Activated CD8-positive, alpha-beta memory T cell treated with anti-CD3 and anti-CD28 coated beads, Interleukin-2, amount 10 ng/mL, durations not matched to agents 7 days and 5 days (primary cell): ENCODE measurements around the gene RBMS2. TPM values are rescaled to one million over a fixed set of nuclear protein-coding genes. Genes with fewer than 3 reads are reported as not detected.
A peak's percentile ranks its signal among the peaks of the same experiment; 100 is the strongest.
"Not testable (repeated sequence)": the region's sequence is repeated elsewhere in the genome, so short reads cannot be mapped to it uniquely, and the experiment has no call there.

Source experiments
- ATAC-seq: fragments of 150-1000 bp; cut with Tn5 transposase; one replicate; pipeline ENCODE4 v1.10.0; 2021; ENCODE audit warnings: moderate library complexity
- CTCF ChIA-PET: fragments of 350-600 bp; sonication (Branson Sonifier 250); formaldehyde crosslinking; loops from one replicate; lab custom pipeline; 2021; ENCODE audit warnings: antibody characterized with exemption; lab: Charles Lee
- DNase-seq: peaks from one replicate; pipeline ENCODE4 v3.0.0-alpha.2; 2020
- H3K27ac Mint-ChIP-seq: one replicate; pipeline ENCODE4 v1.8.0; 2021; ENCODE audit warnings: mild to moderate bottlenecking, mixed read lengths
- H3K27me3 Mint-ChIP-seq: one replicate; pipeline ENCODE4 v1.8.0; 2021; ENCODE audit warnings: mixed read lengths
- H3K36me3 Mint-ChIP-seq: one replicate; pipeline ENCODE4 v1.8.0; 2021; ENCODE audit warnings: mild to moderate bottlenecking, mixed read lengths
- H3K4me1 Mint-ChIP-seq: one replicate; pipeline ENCODE4 v1.8.0; 2021; ENCODE audit warnings: mixed read lengths
- H3K4me3 Mint-ChIP-seq: one replicate; pipeline ENCODE4 v1.8.0; 2021; ENCODE audit warnings: mild to moderate bottlenecking, moderate library complexity, mixed read lengths
- H3K9me3 Mint-ChIP-seq: one replicate; pipeline ENCODE4 v1.8.0; 2022; ENCODE audit warnings: low read depth, mixed read lengths
- total RNA-seq, 2 experiments: library from RNA; stranded (reverse); gene quantifications; one replicate each; pipeline ENCODE4 v1.2.3, GENCODE V29; 2021

Gene RBMS2
- total RNA-seq, 2 experiments from 2014 or later: 9.3 to 10.0 TPM

DNA sequence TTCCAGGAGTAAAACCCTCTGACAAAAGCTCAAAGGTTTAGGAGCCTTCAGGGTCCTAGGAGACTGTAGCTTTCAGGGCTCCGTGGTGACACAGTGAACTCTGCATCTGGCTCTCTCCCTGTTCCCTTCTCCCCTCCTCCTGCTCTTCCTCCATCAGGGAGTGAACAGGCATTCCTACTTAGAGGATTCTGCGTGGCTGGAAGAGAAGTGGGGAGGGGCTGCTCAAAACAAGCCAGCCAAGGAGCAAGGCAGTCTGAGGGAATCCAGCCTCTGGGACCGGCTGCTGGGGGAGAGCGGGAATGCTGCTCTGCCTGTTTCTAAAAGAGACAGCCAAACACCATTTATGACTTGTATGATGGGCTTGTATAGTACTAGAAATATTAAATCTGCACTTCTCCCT is 49.5 kb downstream of the RBMS2 start:
- Mint-ChIP-seq H3K4me1 (peaks cover 23% of the 10 kb centered on the region), H3K4me3 (no peak overlapping the region), H3K27ac (no peak overlapping the region), H3K27me3 (no peaks in the 10 kb centered on the region), H3K36me3 (no peaks in the 10 kb centered on the region), H3K9me3 (no peaks in the 10 kb centered on the region)
- DNase-seq (no peak), ATAC-seq (no peak)
- CTCF ChIA-PET: interaction anchor here (0.7 to 4.3 kb wide), 4 partner anchors 10 to 57 kb away, joined by 3 to 24 read pairs (median 5); no protein-coding TSS in a partner anchor

DNA sequence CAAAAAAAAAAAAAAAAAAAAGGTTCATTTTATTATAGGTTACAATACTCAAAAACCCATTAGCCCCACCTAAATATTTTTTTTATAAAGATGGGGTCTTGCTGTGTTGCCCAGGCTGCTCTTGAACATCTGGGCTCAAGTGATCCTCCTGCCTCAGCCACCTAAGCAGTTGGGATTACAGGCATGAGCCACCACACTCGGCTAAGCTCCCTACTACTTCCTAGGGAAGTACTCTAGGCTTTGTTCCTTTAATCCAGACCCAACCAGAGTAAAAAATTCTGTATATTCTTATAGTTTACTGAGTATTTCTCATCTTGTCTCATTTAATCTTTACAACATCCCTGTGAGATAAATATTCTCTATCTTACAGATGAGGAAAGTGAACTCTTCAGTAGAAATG is 50.7 kb downstream of the RBMS2 start:
- DNase-seq: no peak
- Mint-ChIP-seq H3K27ac (no peak overlapping the region), H3K36me3 (no peaks in the 10 kb centered on the region), H3K27me3 (no peaks in the 10 kb centered on the region), H3K9me3 (no peaks in the 10 kb centered on the region), H3K4me1 (peaks cover 22% of the 10 kb centered on the region), H3K4me3 (no peak overlapping the region)
- CTCF ChIA-PET: interaction anchor here (0.9 to 4.3 kb wide), 7 partner anchors 9 to 69 kb away, joined by 4 to 32 read pairs (median 7); partner anchors contain the start of gene RBMS2
- ATAC-seq: no peak

DNA sequence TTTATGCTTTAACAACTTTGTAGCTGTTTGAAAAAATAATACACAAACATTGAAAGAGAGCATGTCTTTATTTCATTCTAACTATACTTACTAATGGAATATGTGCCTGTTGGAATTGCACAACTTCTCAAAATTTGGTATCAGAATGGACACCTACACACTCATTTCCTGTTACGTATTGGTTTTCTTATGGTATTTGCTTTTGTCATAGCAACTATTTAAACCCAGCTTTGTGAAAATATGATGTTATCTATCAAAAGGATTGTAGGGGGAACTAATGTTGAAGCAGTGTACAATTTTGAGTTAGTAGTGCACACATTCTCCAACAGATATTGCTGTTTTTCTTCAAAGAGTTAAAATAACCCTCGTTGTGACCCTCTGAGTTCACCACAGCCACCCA is 52.6 kb downstream of the RBMS2 start:
- Mint-ChIP-seq H3K4me3 (no peak overlapping the region), H3K36me3 (no peaks in the 10 kb centered on the region), H3K27ac (no peak overlapping the region), H3K9me3 (no peaks in the 10 kb centered on the region), H3K4me1 (peaks cover 22% of the 10 kb centered on the region), H3K27me3 (no peaks in the 10 kb centered on the region)
- CTCF ChIA-PET: interaction anchor here (1.0 to 4.3 kb wide), 8 partner anchors 13 to 73 kb away, joined by 3 to 32 read pairs (median 12); partner anchors contain the start of gene RBMS2
- ATAC-seq (no peak), DNase-seq (no peak)

DNA sequence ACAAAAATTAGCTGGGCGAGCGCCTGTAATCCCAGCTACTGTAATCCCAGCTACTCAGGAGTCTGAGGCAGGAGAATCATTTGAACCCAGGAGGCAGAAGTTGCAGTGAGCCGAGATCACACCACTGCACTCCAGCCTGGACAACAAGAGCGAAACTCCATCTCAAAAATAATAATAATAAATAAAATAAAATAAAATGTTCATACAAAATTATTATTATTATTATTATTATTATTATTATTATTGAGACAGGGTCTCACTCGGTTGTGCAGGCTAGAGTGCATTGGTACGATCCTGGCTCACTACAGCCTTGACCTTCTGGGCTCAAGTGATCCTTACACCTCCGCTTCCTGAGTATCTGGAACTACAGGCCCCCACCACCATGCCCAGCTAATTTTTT is 55.6 kb downstream of the RBMS2 start:
- not testable (repeated sequence) for DNase-seq

DNA sequence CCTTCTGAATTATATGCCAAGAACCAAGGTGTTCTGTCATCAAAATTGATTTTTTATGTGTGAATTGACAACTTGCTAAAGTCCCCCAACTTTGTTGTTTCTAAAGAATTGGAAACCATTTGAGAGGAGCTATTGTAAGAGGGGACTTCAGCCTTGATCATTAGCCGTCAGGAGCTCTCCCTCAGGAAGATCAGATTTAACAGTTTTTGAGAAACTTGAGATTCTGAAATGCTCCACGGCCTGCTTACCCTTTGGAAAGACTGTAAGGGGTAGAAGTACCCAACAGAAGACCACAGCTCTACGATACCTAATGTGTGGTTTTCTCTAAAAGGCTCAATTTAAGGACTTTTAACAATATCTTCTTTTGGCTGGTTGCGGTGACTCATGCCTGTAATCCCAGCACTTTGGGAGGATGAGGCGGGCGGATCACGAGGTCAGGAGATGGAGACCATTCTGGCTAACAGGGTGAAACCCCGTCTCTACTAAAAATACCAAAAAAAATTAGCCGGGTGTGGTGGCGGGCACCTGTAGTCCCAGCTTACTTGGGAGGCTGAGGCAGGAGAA is 57.4 kb downstream of the RBMS2 start:
- CTCF ChIA-PET: interaction anchor here (0.9 kb wide), 1 partner anchor 12 kb away, joined by 4 read pairs; no protein-coding TSS in a partner anchor
- H3K4me1 Mint-ChIP-seq: peaks cover 37% of the 10 kb centered on the region
- DNase-seq (no peak), ATAC-seq (no peak)
- H3K27ac Mint-ChIP-seq: no peak overlapping the region
- H3K9me3 Mint-ChIP-seq: no peaks in the 10 kb centered on the region
- H3K27me3 Mint-ChIP-seq: no peaks in the 10 kb centered on the region
- H3K4me3 Mint-ChIP-seq: no peak overlapping the region
- no peaks in the 10 kb centered on the region for H3K36me3 Mint-ChIP-seq

More for the DNA sequence above, 55.6 kb downstream of the RBMS2 start:
- not testable (repeated sequence) for H3K27me3 Mint-ChIP-seq, ATAC-seq, H3K9me3 Mint-ChIP-seq, H3K4me3 Mint-ChIP-seq, H3K27ac Mint-ChIP-seq, H3K36me3 Mint-ChIP-seq
- H3K4me1 Mint-ChIP-seq: peaks cover 31% of the 10 kb centered on the region
- CTCF ChIA-PET: interaction anchor here (1.0 to 2.5 kb wide), 2 partner anchors 16 to 63 kb away, joined by 5 to 17 read pairs; no protein-coding TSS in a partner anchor

DNA sequence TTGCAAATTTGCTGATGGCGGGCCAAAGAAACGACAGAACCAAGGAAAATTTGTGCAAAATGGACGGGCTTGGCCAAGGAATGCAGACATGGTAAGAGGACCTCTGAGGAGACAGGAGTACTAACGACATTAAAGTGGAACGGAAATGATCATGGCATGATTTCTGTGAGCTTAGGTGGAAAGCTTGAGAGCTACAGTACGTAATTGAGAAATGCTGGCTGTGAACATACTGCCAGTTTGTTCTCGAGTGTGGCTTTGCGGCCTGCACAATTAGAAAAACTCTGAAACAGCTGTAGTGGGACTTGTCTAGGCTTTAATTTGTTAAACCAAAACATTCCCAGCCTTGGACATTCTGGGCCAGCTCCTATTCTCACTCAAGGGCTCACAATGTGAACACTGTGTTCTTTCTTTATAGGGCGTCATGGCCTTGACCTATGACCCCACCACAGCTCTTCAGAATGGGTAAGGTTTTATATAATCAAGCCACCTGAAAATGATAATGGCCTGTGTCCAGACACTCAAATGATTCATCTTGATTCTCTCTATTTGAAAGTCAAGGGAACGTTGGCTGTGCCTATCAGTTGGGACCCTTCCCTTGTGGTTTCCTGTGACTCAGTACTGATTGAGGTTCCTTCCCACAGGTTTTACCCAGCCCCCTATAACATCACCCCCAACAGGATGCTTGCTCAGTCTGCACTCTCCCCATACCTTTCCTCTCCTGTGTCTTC is 60.0 kb downstream of the RBMS2 start:
- H3K36me3 Mint-ChIP-seq: no peaks in the 10 kb centered on the region
- DNase-seq (peak; percentile 81), ATAC-seq (peak; percentile 93)
- no peaks in the 10 kb centered on the region for H3K27me3 Mint-ChIP-seq
- H3K27ac Mint-ChIP-seq: peak overlapping the region; percentile 84
- no peak overlapping the region for H3K4me3 Mint-ChIP-seq
- H3K9me3 Mint-ChIP-seq: no peaks in the 10 kb centered on the region
- CTCF ChIA-PET: interaction anchor here (0.9 to 4.1 kb wide), 13 partner anchors 8 to 67 kb away, joined by 3 to 28 read pairs (median 5); no protein-coding TSS in a partner anchor
- H3K4me1 Mint-ChIP-seq: peaks cover 31% of the 10 kb centered on the region

DNA sequence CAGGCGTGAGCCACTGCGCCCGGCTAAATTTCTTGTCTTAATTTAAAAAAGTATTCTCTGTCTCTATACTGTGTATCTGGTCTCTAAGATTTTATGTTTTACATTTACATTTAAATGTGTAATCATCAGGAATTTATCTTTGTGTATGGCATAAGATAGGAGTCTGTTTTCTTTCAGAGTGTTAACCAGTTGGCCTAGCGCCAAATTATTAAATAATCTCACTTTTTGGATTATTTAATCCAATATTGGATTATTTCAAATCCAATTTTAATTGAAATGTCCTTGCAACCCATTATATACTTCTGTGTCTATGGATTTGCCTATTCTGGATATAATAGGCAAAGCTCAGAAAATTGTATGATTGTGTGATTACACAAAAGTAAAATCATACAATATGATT is 63.5 kb downstream of the RBMS2 start:
- H3K9me3 Mint-ChIP-seq: no peaks in the 10 kb centered on the region
- DNase-seq: no peak
- H3K4me1 Mint-ChIP-seq: peaks cover 32% of the 10 kb centered on the region
- no peaks in the 10 kb centered on the region for H3K27me3 Mint-ChIP-seq
- no peak overlapping the region for H3K4me3 Mint-ChIP-seq
- no peak for ATAC-seq
- H3K36me3 Mint-ChIP-seq: peaks cover 2% of the 10 kb centered on the region
- no peak overlapping the region for H3K27ac Mint-ChIP-seq
- CTCF ChIA-PET: no interaction called here

DNA sequence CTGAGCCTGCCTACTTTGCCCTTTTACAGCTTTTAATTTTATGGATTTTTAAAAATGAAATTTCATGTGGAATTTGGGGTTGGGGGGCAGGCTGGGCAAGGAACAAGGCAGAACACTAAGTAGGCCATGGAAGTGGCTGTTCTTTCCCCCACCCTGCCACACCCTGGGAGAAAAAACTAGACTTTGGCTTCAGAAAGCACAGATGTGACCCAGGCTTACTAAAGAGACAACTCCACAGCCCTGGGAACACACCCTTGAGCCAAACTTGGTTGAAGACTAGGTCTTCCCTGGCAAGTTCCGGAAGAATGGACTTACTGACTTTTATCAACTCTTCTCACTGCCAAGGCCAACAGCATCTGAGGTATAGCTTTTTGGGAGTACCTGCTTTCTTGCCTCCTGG is 68.2 kb downstream of the RBMS2 start:
- CTCF ChIA-PET: interaction anchor here (1.0 to 3.7 kb wide), 8 partner anchors 9 to 76 kb away, joined by 3 to 43 read pairs (median 7); partner anchors contain the start of gene RBMS2
- H3K27ac Mint-ChIP-seq: no peak overlapping the region

DNA sequence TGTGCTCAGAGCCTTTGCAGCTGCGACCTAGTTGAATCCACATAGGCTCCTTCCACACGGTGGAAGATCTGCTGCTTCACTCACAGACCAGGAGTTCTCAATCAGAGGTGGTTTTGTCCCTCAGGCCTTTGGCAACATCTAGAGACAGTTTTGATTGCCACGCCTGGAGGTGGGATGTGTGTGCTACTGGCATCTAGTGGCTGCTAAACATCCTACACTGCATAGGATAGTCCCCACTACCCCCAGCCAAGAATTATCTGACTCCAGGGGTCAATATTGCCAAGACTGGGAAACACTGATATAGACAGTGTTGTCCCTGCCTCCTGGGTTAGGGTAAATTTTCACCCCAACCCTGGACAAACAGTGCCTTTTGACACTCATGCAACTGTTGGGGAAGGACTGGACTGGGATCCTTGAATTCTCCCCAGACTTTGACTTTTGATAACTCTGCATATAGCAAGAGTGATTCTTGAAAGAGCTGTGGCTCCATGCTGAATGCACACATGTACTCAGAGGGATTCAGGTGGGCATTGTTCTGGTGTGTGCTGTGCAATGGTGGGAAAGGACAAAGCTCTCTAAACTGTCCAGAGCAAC is 68.7 kb downstream of the RBMS2 start:
- H3K36me3 Mint-ChIP-seq: peaks cover 3% of the 10 kb centered on the region
- no peaks in the 10 kb centered on the region for H3K9me3 Mint-ChIP-seq
- DNase-seq (no peak), ATAC-seq (peak; percentile 76)
- CTCF ChIA-PET: interaction anchor here (0.7 to 3.7 kb wide), 16 partner anchors 9 to 94 kb away, joined by 4 to 43 read pairs (median 5); partner anchors contain the start of gene RBMS2
- H3K27me3 Mint-ChIP-seq: no peaks in the 10 kb centered on the region
- no peak overlapping the region for H3K27ac Mint-ChIP-seq
- H3K4me1 Mint-ChIP-seq: peaks cover 2% of the 10 kb centered on the region
- no peak overlapping the region for H3K4me3 Mint-ChIP-seq

More for the DNA sequence above, 68.2 kb downstream of the RBMS2 start:
- H3K9me3 Mint-ChIP-seq: no peaks in the 10 kb centered on the region
- DNase-seq: no peak
- ATAC-seq: no peak
- no peaks in the 10 kb centered on the region for H3K27me3 Mint-ChIP-seq
- no peak overlapping the region for H3K4me3 Mint-ChIP-seq
- peaks cover 2% of the 10 kb centered on the region for H3K4me1 Mint-ChIP-seq
- peaks cover 3% of the 10 kb centered on the region for H3K36me3 Mint-ChIP-seq

DNA sequence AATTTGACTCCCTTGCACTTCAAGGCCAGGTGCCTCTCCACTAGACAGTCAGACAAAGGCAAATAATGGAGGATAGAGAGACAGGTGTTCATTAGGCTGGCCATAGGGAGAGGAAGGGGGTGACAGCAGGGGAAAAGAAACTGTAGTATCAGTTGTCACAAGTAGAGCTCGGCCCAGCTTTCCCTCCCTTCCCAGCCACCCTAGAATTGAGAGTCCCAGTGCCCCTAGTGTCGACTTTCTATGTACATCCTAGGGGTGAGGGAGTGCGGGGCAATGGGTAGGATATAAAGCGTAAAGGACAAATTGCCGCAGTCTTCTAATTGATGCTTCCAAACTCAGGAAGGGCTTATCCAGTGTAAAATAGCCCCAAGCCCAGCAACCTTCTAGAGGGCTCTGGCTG is 69.5 kb downstream of the RBMS2 start:
- no peak overlapping the region for H3K4me3 Mint-ChIP-seq
- no peak overlapping the region for H3K27ac Mint-ChIP-seq
- H3K36me3 Mint-ChIP-seq: peaks cover 3% of the 10 kb centered on the region
- CTCF ChIA-PET: interaction anchor here (0.7 to 3.7 kb wide), 13 partner anchors 10 to 95 kb away, joined by 3 to 43 read pairs (median 5); partner anchors contain the start of gene RBMS2
- peaks cover 2% of the 10 kb centered on the region for H3K4me1 Mint-ChIP-seq
- no peak for ATAC-seq
- no peaks in the 10 kb centered on the region for H3K27me3 Mint-ChIP-seq
- DNase-seq: no peak
- no peaks in the 10 kb centered on the region for H3K9me3 Mint-ChIP-seq

DNA sequence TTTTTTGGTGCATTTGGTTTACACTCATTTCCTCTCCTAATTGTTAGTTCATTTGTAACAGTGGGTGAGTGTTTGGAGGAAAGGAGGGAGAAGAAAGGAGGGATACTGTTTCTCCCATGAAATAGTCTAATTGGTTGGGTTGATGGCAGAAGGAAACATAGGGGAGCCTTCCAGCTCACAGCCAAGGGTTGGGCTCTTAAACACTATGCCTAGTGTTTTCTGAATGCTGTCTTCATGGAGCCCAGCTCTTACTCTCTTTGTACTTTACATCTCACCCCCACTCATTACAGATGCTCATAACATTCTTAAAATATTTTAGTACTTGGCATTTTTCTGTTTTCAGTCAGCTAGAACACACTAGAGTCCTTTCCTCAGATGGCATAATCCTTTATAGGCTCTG is 70.3 kb downstream of the RBMS2 start:
- CTCF ChIA-PET: interaction anchor here (1.2 to 1.9 kb wide), 7 partner anchors 9 to 96 kb away, joined by 3 to 8 read pairs (median 5); partner anchors contain the start of gene RBMS2
- H3K4me3 Mint-ChIP-seq: no peak overlapping the region
- no peak overlapping the region for H3K27ac Mint-ChIP-seq
- H3K27me3 Mint-ChIP-seq: no peaks in the 10 kb centered on the region
- peaks cover 2% of the 10 kb centered on the region for H3K4me1 Mint-ChIP-seq
- peaks cover 3% of the 10 kb centered on the region for H3K36me3 Mint-ChIP-seq
- no peaks in the 10 kb centered on the region for H3K9me3 Mint-ChIP-seq
- DNase-seq (no peak), ATAC-seq (no peak)

DNA sequence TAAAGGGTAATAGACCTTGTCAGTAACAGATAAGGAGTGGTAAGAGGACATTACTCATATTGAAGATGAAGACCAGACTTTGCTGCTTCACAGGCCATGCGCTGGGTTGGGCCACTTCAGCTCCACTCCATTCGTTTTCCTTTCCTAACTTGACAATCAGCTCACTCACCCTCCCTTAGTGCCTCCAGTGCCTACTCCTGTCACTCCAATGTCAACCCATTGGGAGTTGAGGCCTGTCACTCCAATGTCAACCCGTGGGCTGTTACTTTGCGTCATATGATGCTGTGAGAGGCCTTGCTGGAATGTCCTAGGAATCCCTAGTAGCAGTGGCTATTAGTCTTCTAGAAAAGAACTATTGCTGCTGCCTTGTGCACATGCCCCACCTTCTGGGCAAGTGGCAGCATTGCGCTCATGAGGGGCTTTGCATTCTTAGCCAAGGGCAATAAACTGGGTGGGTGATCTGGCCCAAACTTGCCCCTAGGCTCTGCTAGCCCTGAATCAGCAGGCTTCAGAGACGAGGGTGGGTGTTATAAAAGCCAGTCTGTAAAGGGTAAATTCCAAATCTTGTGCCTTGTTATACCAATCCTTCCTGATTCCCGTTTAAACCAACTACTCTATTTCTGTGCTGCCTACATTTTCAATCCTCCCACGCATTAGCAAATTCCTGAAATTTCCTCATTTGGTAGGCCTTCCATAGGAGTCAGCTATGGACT is 72.4 kb downstream of the RBMS2 start:
- H3K27me3 Mint-ChIP-seq: no peaks in the 10 kb centered on the region
- CTCF ChIA-PET: interaction anchor here (0.8 to 5.2 kb wide), 13 partner anchors 11 to 92 kb away, joined by 3 to 42 read pairs (median 4); no protein-coding TSS in a partner anchor
- DNase-seq (peak; percentile 79), ATAC-seq (peak; percentile 66)
- peak overlapping the region; percentile 43 for H3K27ac Mint-ChIP-seq
- H3K4me3 Mint-ChIP-seq: no peak overlapping the region
- H3K4me1 Mint-ChIP-seq: peaks cover 2% of the 10 kb centered on the region
- no peaks in the 10 kb centered on the region for H3K9me3 Mint-ChIP-seq
- peaks cover 9% of the 10 kb centered on the region for H3K36me3 Mint-ChIP-seq
